Measurements from ENCODE around the gene TTLL5. TPM values are rescaled to one million over a fixed set of nuclear protein-coding genes. Genes with fewer than 3 reads are reported as not detected.
A peak's percentile ranks its signal among the peaks of the same experiment; 100 is the strongest.

TTLL5 gene
- total and polyA plus RNA-seq, 10 of the 15 experiments (the other 5 are each of a cell fraction or from before 2014, with no cell fraction given): 3.2 to 25.9 (median 13.8) TPM

- peak; percentile 65; the same call in 1 of the 2 replicates for TF ChIP-seq BCL11A (IDR thresholded peaks at IDR 0.05; ENCODE audit: low read depth, low read length)
- 0 out of 4 replicates have a peak, but pooled peaks of 1 of the 2 experiments have one; percentile 16 for TF ChIP-seq BHLHE40 (IDR thresholded peaks at IDR 0.05; ENCODE audit: borderline replicate concordance in 1 of 2, low read depth in 2 of 2, low read length in 1 of 2)
- TF ChIP-seq ETV6 (conservative IDR thresholded peaks at IDR 0.05 in 1 of 2, IDR thresholded peaks at IDR 0.05 in 1 of 2; ENCODE audit: borderline replicate concordance in 1 of 2, low read depth in 1 of 2): peak in 1 of 2 experiments; percentile 85; a peak in 2 of 4 replicates
- 0 out of 2 replicates have a peak, but pooled peaks have one; percentile 26 for TF ChIP-seq TAF1 (IDR thresholded peaks at IDR 0.05; ENCODE audit: borderline replicate concordance, low read depth, low read length)
- TF ChIP-seq, protein P1, sequence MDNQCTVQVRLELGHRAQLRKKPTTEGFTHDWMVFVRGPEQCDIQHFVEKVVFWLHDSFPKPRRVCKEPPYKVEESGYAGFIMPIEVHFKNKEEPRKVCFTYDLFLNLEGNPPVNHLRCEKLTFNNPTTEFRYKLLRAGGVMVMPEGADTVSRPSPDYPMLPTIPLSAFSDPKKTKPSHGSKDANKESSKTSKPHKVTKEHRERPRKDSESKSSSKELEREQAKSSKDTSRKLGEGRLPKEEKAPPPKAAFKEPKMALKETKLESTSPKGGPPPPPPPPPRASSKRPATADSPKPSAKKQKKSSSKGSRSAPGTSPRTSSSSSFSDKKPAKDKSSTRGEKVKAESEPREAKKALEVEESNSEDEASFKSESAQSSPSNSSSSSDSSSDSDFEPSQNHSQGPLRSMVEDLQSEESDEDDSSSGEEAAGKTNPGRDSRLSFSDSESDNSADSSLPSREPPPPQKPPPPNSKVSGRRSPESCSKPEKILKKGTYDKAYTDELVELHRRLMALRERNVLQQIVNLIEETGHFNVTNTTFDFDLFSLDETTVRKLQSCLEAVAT (IDR thresholded peaks at IDR 0.05): no peak
- peak; percentile 28; the same call in 1 of the 2 replicates for TF ChIP-seq DPF2 (IDR thresholded peaks at IDR 0.05)
- peak; percentile 75 for TF ChIP-seq MEF2B (IDR thresholded peaks at IDR 0.05; ENCODE audit: partially characterized antibody, poor library complexity, severe bottlenecking)
- TF ChIP-seq HCFC1 (IDR thresholded peaks at IDR 0.05; ENCODE audit: low read length): no peak
- TF ChIP-seq FOXM1 (IDR thresholded peaks at IDR 0.05; ENCODE audit: low read depth, low read length): peak; percentile 49; the same call in 1 of the 2 replicates
- TF ChIP-seq STAT1 (conservative IDR thresholded peaks at IDR 0.05): no peak
- peak; percentile 38; the same call in 1 of the 2 replicates for TF ChIP-seq GABPA (IDR thresholded peaks at IDR 0.05; ENCODE audit: low read depth)
- TF ChIP-seq RAD51 (IDR thresholded peaks at IDR 0.05): no peak
- TF ChIP-seq RFX5 (IDR thresholded peaks at IDR 0.05; ENCODE audit: low read depth, low read length): no peak
- TF ChIP-seq IKZF2 (IDR thresholded peaks at IDR 0.05): peak in 1 of 2 experiments; percentile 32; a peak in 2 of 4 replicates
- peak; percentile 71 for TF ChIP-seq MTA2 (IDR thresholded peaks at IDR 0.05; ENCODE audit: low read depth)
- 0 out of 4 replicates have a peak, but pooled peaks of 1 of the 2 experiments have one; percentile 18 for TF ChIP-seq EP300 (IDR thresholded peaks at IDR 0.05; ENCODE audit: borderline replicate concordance in 1 of 2, control insufficient read depth in 1 of 2, low read depth in 2 of 2, low read length in 2 of 2)
Measured at GRCh38 chr14:75960231-75960630, 299.2 kb downstream of the TTLL5 start (continued).
